Cardiac fibroblast (primary cell): ENCODE results near the gene PDE10A.

Experiments
- DNase-seq, 2 donors: peaks; one replicate each; pipeline versions ENCODE4 v3.0.0 to v3.0.0-alpha.2; 2010; ENCODE audit warnings: low read depth in 2 of 2
- H3K4me3 ChIP-seq, 2 donors: replicated peaks in 1 of 2; 1 replicate in 1 of 2; 2 replicates in 1 of 2; pipeline ENCODE4 v1.5.1; 2011; ENCODE audit warnings: low read depth in 2 of 2, low read length in 2 of 2, mild to moderate bottlenecking in 2 of 2, moderate library complexity in 1 of 2
- CTCF ChIP-seq: IDR thresholded peaks from one replicate; pipeline ENCODE4 v1.5.1; 2011; ENCODE audit warnings: low read depth, mild to moderate bottlenecking, low read length, inconsistent platforms

The PDE10A gene

DNA sequence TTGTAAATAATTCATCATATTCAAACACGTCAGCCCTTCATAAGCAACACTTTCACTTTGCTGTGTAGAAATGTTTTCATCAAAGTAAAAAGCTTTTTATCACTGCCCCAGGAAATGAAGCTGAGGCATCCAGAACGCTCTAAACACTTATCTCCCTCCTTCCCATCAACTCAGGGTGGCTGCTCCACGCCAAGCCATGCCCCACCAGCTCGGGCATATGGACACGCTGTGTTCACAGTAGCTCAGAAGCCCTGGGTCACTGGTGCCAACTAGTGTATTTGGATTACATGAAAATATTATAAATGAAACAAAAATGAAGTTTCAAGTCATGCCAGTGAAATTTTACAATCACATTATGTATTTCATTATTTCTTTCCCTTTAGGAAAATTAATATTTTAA lies 10.3 kb downstream of the PDE10A start:
- TF ChIP-seq CTCF, result no peak
- DNase-seq, result no peak
- H3K4me3 ChIP-seq, result peak overlapping the region in 1 of 2 donors; percentile 18

DNA sequence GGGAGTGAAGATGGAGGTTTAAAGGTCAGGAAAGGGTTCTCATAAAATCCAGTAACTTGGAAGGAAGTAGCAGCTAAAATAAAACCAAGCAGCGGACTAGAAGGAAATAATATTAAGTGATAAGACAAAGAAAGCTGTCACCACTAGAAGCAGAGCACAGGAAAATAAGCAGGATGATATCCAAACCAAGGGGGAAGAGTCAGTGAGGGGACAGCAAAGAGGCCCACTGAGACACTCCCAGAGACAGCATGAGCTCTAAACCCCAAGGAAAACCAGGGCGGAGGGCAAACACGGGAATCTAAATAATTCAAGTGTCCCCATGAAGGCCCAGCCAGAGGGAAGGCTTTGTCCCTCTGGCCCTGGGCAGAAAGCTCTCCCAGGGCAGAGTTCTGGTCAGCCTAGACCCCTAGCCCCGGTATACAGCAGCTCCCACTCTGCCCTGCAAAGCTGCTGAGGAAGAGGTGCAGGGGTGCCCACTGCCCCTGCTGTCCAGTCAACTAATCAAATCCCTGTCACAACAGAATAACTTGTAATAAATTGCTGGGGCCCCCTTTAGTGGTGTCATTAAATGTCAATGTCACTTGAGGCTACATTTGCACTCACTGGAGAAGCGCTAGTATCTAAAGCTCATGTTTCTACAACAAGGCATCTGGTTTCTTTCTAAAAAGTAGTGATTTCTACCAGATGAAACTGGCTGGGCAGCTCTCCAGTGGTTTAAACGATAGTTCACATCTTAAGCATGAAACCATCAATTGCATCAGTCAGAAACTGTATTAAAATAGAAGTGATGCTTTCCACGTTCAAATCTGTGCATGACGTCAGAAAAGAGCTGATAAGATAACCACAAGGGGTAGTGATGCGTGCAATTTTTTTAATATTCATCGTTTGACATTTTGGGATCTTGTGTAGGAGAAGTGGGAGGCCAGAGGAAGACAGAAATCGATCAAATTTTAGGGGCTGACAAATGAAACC lies 13.6 kb downstream of the PDE10A start:
- TF ChIP-seq CTCF, result no peak
- DNase-seq, result peak; percentile 81 to 95
- H3K4me3 ChIP-seq, result no peak overlapping the region

- H3K4me3 ChIP-seq, result no peak overlapping the region
- no peak for DNase-seq
- TF ChIP-seq CTCF, result no peak
These were observed 16.0 kb downstream of the PDE10A start for GRCh38 chr6:165647041-165647440.

DNA sequence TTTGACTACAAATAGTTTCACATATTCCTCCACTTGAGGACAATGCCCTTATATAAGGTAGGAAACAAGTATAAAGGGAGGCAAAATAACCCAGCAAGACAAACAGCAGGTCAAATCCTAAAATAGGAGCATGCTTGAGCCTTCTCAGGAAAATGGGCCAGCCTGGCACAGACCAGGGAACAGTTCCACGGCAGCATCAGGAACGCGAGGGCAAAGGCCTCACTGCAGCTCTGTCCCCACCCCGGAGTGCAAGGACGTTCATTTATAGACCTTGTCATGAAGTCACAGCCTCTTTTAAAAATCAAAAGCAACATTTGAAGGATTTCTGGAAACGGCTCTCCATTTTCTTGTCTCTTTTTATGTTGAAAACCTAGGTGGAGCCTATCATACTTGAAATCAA lies 17.1 kb downstream of the PDE10A start:
- no peak for DNase-seq
- H3K4me3 ChIP-seq, result no peak overlapping the region
- TF ChIP-seq CTCF, result no peak

- H3K4me3 ChIP-seq, result no peak overlapping the region
- no peak for DNase-seq
- TF ChIP-seq CTCF, result no peak
These were observed 18.3 kb downstream of the PDE10A start for GRCh38 chr6:165644586-165645266.

DNA sequence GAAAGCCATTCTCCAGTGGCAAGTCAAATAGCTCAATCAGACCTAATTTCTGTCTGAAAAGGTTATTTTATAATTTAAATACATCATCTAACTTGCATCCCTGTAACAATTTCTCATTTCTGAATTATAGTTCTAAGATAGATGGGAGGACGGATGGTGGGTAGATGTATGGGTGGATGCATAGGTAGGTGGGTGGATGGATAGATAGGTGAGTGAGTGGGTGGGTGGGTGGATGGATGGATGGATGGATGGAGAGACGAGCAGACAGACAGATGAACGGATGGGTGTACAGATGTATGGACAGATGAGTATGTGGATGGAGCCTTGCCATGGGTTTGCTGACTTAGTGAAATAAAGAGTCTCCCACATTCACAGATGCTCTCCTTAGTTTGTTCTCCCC lies 20.0 kb downstream of the PDE10A start:
- no peak for DNase-seq
- TF ChIP-seq CTCF, result no peak
- H3K4me3 ChIP-seq, result no peak overlapping the region
